Skeletal muscle cell (primary cell): ENCODE measurements around the gene TUBB6.

ENCODE experiments used
- DNase-seq: peaks from one replicate; pipeline ENCODE4 v3.0.0-alpha.2; 2010; ENCODE audit warnings: low read depth
- H3K4me3 ChIP-seq: 2 replicates; pipeline ENCODE4 v1.5.1; 2011; ENCODE audit warnings: low read depth, mild to moderate bottlenecking, control low read depth, low read length, moderate library complexity

TUBB6 gene

DNA sequence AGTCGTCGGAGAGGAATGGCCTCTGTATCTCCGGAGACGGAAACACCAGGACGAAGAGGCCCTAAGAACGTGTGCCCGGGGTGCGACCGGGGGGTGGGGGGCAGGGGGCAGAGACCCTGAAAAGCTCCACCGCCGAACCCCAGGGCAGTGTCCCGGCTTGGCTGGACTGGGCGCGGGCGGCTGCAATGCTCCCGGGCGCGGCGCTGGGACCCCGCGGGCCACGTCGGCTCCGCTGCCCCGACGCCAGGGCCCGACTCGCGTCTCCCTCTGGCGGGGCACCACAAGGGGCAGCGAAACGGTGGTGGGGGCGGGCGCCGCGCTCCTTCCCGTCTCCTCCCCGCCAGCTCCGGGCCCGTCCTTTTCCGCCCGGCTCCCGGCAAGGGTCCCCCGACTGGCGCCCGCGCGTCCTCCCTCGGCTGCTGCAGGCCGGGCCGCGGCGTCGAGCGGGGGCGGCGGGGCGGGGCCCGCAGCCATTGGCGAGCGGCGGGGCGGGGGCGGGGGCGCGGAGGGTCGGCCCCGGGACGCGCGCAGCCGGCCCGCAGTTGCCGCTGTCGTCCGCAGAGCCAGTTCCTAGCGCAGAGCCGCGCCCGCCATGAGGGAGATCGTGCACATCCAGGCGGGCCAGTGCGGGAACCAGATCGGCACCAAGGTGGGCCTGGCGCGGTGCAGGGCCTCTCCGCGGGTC, at the start of gene TUBB6:
Gene TUBB6, plus strand, starts transcription at position 541 of the 685 bp plus-strand sequence. Its CDS starts 52 bp downstream, at position 593.
- peak within 1 kb of the TSS; percentile 82 for H3K4me3 ChIP-seq
- no peak for DNase-seq

DNA sequence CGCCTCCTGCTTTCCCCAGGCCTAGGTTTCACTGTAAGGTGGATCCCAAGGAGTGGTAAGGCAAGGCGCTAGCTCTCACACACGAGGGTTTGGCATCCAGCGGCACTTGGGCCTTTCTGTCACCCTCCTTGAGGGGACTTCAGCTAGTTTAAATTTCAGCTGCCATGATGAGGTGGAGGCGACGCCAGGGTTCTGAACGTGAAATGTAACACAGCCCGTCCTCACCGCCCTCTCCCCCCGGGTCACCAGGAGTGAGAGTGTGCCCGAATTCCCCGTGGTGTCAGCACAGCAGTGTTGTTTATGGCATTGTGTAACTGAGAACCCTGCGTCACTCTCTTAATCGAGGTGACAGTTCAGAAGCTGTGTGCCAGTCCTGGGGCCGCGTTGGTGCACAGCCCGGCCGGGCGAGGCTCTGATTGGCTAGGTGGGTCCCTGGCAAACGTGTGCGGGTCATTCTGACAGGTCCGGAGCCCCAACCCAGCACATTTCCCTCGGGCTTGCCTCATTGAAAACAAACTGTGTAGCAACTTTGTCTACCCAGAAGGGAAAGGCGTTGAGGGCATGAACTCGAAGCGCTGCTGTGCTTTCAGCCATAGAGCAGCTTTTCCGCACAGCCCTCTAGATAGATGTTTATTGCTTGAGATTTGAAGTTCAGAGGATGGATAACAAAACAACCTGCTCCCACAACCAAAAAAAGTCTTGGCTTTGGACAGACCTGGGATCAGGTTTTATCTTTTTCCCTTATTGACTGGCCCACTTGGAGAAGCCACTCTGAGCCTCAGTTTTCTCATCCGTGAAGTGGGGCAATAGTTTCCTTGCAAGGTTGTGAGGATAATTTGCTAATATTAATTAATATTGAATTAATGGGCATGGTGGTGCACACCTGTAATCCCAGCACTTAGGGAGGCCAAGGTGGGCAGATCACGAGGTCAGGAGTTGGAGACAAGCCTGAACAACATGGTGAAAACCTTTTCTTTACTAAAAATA, 49.0 kb upstream of the TUBB6 start:
- no peak for DNase-seq
- no peak overlapping the region for H3K4me3 ChIP-seq

DNA sequence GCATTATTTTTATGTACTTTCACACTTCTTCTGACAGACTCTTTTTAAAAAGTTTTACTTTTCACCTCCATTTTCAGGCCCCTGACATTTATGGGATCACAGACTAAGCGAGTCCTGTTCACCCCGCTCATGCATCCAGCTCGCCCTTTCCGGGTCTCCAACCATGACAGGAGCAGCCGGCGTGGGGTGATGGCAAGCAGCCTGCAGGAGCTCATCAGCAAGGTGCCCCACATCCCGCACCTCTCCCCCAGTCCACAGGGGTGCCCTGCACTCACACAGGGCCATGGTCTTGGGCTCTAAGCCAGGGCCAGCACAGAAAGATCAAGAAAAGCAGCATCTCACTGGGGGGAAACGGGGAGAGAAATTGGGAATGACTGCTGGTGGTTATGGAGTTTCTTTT, 45.3 kb upstream of the TUBB6 start:
- DNase-seq: no peak
- H3K4me3 ChIP-seq: no peak overlapping the region

DNA sequence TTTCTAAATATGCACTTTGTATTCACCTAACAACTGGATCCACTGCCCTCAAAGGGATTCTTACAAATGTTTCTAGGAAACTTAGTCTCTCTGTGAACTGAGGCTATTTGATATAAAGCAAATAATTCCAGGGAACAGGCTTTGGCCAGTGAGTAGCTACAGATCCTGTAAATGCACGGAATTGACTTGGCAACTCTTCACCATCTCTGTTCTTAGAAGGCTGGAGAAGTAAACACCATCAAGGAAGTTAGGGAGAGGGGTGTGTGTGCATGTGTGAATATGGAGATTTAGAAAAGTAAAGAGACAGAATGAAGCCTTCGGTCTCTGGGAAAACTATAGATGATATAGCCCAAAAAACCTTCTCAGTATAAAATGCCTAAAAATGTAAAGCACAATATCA, 43.2 kb upstream of the TUBB6 start:
- no peak overlapping the region for H3K4me3 ChIP-seq

DNA sequence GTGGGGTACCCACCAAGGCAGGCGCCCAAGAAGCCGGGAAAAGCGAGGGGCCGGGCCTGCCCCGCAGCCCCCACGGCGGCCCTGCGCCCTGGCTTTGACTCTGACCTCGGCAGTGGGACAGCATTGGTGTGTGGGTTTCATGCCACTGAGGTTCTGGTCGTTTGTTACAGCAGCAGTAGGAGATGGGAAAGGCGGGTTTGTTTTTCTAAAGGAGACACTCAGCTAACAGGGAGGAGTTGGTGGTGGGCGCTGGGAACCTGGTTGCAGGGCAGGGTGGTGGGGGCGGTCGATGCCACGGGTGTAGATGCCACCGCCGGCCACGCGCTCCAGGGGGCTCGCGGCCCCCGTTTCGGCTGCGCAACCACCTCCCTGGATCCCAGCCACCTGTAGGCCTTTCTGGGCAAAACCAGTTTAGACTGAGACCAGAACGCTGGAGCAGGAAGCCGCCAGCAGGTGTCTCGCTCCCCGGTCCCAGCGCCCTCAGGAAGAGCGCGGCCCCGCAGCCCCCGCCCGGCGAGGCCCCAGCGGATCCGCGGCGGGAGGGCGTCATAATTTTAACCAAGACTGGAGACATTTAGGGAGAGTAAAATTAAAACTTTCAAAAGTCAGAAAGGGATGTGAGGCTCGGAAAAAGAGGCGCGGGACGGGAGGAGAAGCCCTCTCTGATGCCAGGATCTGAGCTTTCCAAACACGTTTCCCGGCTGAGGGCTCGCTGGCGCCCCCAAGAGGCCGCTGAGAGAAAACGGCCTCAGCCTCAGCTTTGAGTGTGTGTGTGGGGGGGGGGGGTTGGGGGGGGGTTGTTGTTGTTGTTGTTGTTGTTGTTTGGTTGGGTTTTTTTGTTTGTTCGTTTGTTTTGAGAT, 36.4 kb upstream of the TUBB6 start:
- peak overlapping the region; percentile 49 for H3K4me3 ChIP-seq
- DNase-seq: no peak

More for the DNA sequence above, 43.2 kb upstream of the TUBB6 start:
- DNase-seq: no peak

DNA sequence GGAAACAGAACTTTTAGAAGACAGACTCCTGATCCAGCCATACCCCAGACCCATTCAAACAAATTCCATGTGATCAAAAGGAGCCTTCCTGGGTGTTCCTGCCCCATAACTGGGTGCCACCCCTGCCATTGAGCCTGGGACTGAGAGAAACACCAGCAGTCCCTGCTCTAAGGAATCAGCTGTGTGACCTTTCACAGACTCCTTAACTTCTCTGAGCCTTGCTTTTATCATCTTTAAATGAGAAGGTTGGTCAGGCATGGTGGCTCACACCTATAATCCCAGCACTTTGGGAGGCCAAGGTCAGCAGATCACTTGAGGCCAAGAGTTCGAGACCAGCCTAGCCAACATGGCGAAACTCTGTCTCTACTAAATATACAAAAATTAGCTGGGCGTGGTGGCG, 33.2 kb upstream of the TUBB6 start:
- DNase-seq: no peak
- no peak overlapping the region for H3K4me3 ChIP-seq

DNA sequence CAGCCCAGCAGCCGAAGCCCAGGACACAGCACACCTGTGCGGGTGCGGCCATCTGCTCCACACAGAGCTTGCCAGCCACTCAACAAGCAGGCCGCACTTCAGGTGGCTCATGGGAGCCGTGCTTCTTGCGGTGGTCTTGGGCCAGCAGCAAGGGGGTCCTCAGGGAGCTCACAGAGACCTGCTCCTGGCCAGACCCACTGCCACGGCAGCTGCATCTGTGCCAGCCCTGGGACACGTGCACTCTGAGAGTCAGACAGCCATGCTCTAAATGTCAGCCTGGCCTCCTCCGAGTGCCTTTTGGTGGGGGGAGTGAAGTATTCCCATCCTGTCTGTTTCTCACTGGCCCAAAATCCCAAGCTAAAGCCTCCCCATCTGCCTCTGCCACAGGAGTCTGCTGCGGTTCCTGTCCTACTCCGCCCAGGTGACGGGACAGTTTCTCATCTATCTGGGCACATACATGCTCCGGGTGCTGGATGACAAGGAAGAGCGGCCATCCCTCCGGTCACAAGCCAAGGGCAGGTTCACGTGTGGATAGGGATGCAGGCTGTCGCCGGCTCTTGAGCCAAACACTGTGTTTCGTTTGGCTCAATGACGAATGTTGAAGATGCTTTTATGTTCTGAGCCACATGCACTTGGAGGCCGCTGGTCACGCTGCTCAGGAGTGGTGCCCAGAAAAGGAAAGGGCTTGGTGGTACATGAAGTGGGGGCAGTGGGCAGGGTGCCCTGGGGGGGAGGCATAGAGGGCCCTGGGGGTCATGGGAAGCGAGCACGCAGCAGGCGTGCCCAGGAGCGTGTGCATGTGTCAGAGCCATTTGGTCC, 31.1 kb upstream of the TUBB6 start:
- H3K4me3 ChIP-seq: no peak overlapping the region
- no peak for DNase-seq

DNA sequence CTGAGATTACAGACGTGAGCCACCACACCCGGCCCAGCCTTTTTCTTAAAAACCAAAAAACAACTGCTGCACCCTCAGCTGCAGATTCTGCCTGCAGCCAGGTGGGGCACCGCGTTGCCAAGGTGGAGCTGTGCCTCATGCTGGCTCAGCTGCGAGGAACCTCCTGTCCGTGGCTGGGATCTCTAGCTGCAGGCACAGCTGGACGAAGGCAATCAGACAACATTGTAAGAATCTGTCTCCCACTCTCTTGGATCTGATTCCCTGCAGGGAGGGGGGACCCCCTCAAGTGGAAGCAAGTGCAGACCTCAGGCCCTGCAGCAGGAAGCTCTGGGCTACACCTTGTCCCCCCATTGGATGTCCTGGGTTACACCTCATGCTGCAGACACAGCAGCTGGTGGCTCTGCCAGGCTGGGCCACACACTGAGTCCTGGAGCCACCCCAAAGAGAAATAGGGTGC, 29.8 kb upstream of the TUBB6 start:
- no peak for DNase-seq
- peak overlapping the region; percentile 41 for H3K4me3 ChIP-seq

DNA sequence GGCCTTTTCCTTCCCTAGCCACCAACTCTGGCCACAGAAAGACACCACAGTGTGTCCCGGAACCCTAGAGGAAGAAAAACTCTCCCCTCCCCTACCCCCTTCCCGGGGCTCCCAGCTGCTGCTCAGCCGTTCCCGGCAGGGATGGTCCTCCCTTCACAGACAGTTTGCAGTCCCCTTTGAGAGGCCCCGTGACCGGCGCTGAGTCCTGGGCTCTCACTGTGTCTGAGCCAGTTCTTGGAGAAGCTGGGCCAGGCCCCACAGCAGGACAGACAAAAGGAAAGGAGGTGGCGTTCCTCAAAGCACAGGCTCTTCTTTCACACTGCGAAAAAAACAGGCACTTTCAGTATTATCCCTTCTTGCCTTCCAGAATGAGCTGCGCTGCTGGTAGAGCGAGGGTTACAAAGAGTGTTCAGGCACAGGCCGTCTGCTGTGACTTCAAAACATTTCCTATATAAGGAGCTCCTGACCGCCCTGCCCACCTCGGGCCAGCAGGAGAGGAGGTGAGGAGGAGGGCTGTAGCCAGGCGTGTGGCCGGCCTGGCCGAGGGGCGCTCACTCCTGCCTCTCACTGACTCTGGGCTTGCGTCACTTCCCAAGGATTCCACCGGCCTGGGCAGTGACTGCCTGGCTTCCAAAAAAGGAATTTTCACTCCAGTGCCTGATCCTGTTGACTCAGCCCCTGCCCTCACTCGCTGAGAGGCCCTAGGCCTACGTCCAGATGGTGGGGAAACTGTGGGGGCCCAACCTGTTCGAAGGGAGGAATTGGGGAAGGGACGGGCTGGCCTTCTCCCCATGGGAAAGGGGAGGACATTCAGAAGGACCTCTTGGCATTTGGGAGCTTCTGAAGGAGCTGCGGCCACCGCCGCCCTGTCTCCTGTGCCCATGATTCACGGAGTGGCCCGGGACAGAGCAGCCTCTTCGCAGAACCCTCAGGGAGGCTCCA, 29.0 kb upstream of the TUBB6 start:
- DNase-seq: peak; percentile 90
- H3K4me3 ChIP-seq: peak overlapping the region; percentile 41

DNA sequence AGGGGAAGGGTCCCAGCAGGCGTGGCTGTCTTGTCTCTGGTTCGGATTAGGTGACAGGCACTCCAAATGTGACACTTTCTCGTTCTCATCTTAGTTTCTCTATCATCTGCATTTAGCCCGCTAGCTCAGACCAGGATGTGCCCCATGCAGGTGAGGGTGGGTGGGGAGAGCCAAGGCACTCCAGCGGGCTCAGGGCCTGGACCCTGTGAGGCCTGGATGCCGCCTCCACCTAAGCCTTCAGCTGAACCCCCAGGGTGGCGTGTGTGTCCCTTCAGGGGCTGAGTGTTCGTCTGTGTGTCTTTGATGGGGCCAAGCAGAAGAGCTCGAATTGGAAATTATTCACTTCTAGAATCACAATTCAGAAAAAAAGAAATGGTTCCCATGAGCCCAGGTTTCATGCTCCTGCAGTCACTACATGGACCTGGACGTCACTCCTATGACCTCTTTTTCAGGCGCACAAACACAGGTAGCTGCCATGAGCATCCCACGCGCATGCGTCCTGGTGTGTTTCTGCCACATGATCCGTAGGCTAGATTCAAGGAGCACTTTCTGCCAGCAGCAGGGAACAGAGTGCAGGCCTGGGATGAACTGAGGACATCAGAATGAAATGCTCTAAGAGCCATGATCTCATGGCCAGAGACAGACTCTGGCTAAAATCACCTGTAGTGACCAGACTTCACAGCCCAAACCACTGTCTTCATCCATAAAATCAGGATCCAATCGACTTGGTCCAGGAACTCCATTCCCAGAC, 28.1 kb upstream of the TUBB6 start:
- DNase-seq: no peak
- H3K4me3 ChIP-seq: peak overlapping the region; percentile 20

DNA sequence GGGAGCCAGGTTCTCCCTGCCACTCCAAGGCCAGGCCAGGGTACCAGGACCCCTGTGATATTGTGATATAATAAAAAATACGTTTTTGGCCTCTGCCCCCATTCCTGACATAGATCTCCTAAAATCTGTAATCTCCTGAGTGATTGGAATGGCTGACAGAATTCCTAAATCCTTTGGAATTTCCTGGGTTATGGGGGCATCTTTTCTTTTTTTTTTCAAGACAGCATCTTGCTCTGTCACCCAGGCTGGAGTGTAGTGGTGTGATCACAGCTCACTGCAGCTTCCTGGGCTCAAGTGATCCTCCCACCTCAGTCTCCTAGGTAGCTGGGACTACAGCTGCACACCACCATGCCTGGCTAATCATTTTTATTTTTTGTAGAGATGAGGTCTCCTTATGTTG, 26.2 kb upstream of the TUBB6 start:
- no peak for DNase-seq

DNA sequence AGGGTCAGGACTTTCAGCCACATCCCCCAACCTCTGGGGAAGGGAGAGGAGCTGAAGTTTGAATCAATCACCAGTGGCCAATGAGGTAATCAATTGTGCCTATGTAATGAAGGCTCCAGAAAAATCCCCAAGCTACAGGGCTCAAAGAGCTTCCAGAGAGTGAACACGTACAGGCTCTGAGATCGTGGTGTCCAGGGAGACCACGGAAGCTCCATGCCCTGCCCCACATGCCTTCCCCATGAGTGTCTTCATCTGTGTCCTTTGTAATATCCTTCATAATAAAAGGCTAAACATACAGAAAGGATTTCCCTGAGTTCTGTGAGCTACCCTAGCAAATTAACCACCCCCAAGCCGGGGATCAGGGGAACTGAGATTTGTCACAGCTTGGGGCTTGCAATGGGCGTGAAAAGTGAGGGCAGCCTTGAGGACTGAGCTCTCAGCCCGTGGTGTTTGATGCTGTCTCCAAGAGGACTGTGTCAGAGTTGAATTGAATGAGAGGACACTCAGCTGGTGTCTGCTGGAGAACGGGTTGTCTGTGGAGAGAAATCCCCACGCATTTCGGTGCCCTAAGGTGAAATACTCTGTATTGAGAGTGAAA, 25.5 kb upstream of the TUBB6 start:
- DNase-seq: peak; percentile 70
- H3K4me3 ChIP-seq: no peak overlapping the region

More for the DNA sequence above, 26.2 kb upstream of the TUBB6 start:
- no peak overlapping the region for H3K4me3 ChIP-seq

DNA sequence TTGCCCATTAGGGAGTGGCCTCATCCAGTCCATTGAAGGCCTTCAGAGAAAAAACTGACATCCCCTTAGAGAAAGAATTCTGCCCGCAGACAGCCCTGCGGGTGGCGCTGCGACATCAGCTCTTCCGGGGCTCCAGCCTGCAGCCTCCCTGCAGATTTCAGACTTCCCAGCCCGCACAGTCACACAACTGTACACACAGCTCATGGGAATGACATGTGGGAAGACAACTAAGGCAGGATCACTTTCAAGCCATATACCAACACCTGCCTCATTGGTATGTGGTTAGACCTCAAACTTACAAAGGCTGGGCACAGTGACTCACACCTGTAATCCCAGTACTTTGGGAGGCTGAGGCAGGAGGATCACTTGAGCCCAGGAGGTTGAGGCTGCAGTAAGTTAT, 24.8 kb upstream of the TUBB6 start:
- no peak overlapping the region for H3K4me3 ChIP-seq
- peak; percentile 26 for DNase-seq

DNA sequence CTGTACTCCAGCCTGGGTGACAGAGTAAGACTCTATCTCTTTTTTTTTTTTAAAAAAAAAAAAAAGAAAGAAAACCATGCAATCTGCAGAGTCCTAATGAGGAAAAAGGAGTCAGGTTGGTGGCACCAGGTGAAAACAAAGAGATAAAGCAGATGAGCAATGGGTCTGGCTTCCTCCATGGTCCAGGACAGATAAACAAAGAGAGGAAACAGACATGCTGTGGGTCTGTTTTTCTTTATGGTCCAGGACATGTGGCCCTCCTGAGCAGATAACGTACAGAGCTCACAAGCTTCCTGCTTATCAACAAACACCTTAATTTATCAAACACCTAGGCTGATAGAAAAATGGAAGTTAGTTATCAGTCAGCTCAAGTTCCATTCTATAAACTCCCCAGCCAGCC, 24.4 kb upstream of the TUBB6 start:
- no peak for DNase-seq
- no peak overlapping the region for H3K4me3 ChIP-seq

DNA sequence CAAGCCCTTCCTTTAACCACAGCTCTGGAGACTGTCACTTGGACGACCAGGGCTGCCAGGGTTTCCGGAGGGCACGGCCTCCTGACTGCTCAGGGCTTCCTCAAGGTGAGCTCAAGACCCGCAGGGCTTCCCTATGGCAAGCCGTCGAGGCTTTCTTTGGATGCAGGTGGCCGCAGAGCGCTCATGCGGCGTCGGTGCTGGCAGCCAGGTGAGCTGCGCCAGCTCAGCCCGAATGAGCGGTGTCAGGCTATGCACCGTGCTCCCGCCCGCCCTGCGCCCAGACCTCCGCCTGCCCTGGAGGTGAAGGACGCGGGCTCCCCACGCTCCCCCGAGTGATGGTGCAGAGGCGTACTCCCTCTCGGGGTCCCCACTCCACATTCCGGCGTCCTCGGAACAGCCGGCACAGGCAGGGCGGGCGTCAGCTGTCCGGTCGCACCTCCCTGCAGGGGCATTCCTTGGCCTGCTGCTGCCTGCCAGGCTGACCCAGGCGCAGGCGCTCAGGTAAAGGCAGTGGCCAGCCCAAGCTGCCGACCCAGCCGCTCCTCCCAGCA, 20.8 kb upstream of the TUBB6 start:
- DNase-seq: no peak
- H3K4me3 ChIP-seq: peak overlapping the region; percentile 48

DNA sequence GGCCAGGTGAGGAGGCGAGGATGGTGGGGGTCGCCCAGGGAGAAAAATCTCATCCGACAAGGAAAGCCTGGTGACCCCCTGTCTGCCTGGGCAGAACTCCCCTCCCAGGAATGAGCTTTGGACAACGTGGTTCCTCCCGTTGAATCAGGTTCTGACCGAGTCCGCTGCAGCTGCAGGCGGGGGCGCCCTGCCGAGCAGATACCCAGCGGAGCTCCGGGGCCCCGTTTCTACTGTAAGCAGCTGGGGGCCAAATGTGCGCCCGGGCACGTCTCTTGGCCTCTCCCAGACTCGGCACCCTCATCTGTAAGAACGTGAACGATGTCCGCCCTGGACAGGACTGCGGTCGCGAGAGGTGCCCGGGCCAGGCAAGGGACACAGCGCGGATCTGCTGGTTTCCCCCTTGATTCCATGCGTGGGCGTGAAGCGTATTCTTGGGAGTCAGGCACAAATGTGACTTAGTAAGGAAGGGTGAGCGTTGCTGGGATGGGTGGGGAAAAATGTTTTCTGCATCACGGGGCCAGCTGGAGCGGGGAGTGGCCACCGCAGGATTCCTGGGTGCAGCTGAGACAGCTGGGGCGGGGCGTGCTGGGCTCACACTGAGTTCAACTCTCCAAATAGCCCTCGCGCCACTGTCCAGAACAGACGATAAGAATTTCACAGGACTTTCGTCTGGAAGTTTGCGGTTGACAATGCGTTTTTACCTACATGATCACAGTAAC, 20.2 kb upstream of the TUBB6 start:
- peak overlapping the region; percentile 48 for H3K4me3 ChIP-seq
- peak; percentile 77 for DNase-seq
